ENCODE measurements around the gene CDKL5. TPM values are rescaled to one million over a fixed set of nuclear protein-coding genes. Genes with fewer than 3 reads are reported as not detected.

Gene CDKL5
- total RNA-seq, 2 experiments from 2014 or later: 2.2 to 2.4 TPM

DNA sequence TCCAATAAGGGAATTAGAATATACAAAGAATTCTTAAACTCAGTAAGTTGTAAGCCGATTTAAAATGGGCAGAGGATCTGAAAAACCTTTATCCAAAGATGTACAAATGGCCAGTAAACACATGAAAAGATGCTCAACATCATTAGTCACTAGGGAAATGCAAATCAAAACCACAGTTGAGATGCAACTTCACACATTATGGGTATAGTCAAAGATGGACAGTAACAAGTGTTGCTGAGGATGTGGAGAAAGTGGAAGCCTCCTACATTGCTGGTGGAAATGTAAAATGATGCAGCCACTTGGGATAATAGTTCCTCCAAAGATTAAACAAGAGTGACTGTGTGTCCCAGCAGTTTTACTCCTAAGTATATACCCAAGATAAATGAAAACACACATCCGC, 213.9 kb downstream of the CDKL5 start:
- Histone ChIP-seq H3K9me3 (ENCODE audit: control insufficient read depth in 1 of 2, insufficient read depth in 1 of 2, low read length in 2 of 2) (no peaks in the 10 kb centered on the region), H3K4me3 (ENCODE audit: low read length) (no peak overlapping the region), H3K27ac (ENCODE audit: low read depth in 1 of 2, low read length in 2 of 2) (no peak overlapping the region), H3K27me3 (ENCODE audit: control insufficient read depth in 1 of 2, insufficient read depth in 2 of 2, low read length in 2 of 2) (no peaks in the 10 kb centered on the region), H3K4me1 (ENCODE audit: insufficient read depth, low read length) (no peaks in the 10 kb centered on the region), H3K36me3 (ENCODE audit: insufficient read depth, low read length) (no peaks in the 10 kb centered on the region)
- ChIA-PET CTCF (no interaction called here), POLR2A (no interaction called here)
- TF ChIP-seq, protein P1, sequence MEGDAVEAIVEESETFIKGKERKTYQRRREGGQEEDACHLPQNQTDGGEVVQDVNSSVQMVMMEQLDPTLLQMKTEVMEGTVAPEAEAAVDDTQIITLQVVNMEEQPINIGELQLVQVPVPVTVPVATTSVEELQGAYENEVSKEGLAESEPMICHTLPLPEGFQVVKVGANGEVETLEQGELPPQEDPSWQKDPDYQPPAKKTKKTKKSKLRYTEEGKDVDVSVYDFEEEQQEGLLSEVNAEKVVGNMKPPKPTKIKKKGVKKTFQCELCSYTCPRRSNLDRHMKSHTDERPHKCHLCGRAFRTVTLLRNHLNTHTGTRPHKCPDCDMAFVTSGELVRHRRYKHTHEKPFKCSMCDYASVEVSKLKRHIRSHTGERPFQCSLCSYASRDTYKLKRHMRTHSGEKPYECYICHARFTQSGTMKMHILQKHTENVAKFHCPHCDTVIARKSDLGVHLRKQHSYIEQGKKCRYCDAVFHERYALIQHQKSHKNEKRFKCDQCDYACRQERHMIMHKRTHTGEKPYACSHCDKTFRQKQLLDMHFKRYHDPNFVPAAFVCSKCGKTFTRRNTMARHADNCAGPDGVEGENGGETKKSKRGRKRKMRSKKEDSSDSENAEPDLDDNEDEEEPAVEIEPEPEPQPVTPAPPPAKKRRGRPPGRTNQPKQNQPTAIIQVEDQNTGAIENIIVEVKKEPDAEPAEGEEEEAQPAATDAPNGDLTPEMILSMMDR (IDR thresholded peaks at IDR 0.05): no peak
- ATAC-seq (ENCODE audit: poor library complexity): no peak
- DNase-seq: no peak
- no peak overlapping the region for H3K4me3 Mint-ChIP-seq
- H3K27ac Mint-ChIP-seq: no peak overlapping the region
- intact Hi-C loops (cut with DNase I, micrococcal nuclease): no loop called here
- no peaks in the 10 kb centered on the region for H3K36me3 Mint-ChIP-seq (ENCODE audit: low read depth)
- H3K9me3 Mint-ChIP-seq: no peaks in the 10 kb centered on the region
- H3K4me1 Mint-ChIP-seq (ENCODE audit: low read depth): no peaks in the 10 kb centered on the region
- no peaks in the 10 kb centered on the region for H3K27me3 Mint-ChIP-seq

DNA sequence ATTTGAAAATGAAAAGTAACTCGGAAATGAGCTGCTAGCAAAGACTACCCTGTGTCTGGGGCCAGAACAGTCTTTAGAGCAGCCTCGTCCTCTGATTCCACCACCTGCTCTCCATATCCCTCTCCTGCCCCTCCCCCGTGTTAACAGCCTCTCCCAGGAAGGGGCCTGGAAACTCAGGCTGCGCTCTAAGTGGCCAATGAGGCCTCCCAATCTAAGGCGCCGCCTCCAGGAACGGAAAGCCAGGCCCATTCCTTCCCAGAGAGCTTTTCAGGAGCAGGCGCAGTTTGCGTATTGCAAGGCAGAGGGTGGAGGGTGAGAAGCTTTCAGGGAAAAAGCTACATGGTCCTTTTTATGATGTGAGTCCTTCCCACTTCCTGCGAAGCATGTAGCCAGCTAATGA, 215.3 kb downstream of the CDKL5 start:
- Histone ChIP-seq H3K4me1 (ENCODE audit: insufficient read depth, low read length) (no peaks in the 10 kb centered on the region), H3K9me3 (ENCODE audit: control insufficient read depth in 1 of 2, insufficient read depth in 1 of 2, low read length in 2 of 2) (no peaks in the 10 kb centered on the region), H3K27me3 (ENCODE audit: control insufficient read depth in 1 of 2, insufficient read depth in 2 of 2, low read length in 2 of 2) (no peaks in the 10 kb centered on the region), H3K36me3 (ENCODE audit: insufficient read depth, low read length) (no peaks in the 10 kb centered on the region), H3K4me3 (ENCODE audit: low read length) (no peak overlapping the region), H3K27ac (ENCODE audit: low read depth in 1 of 2, low read length in 2 of 2) (no peak overlapping the region)
- H3K4me3 Mint-ChIP-seq: no peak overlapping the region
- ATAC-seq (ENCODE audit: poor library complexity): no peak
- POLR2A ChIA-PET: no interaction called here
- H3K27ac Mint-ChIP-seq: no peak overlapping the region
- H3K4me1 Mint-ChIP-seq (ENCODE audit: low read depth): no peaks in the 10 kb centered on the region
- no peak for DNase-seq
- no peaks in the 10 kb centered on the region for H3K36me3 Mint-ChIP-seq (ENCODE audit: low read depth)
- no peaks in the 10 kb centered on the region for H3K9me3 Mint-ChIP-seq
- TF ChIP-seq, protein P1 (IDR thresholded peaks at IDR 0.05): no peak
- intact Hi-C loops (cut with DNase I, micrococcal nuclease): no loop called here
- CTCF ChIA-PET: no interaction called here
- no peaks in the 10 kb centered on the region for H3K27me3 Mint-ChIP-seq

DNA sequence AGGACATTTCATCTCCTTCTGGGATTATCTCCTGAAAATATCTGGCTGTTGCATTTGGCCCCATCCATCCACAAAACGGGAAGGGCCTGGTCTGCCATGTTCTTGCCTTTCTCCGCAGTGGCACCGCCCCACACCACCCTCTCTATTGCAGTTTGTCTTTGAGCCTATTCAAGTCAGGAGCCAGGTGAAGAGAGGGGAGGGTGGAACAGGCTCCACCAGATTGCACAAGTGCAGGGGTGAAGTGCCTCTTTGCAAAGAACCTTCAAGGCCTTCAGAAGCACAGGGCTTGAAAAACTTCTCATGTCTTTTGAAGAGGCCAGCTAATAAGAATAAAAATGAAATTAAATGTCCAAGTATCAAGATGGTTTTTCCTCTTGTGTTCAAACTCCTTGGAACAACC, 217.8 kb downstream of the CDKL5 start:
- DNase-seq (no peak), ATAC-seq (ENCODE audit: poor library complexity) (no peak)
- Histone ChIP-seq H3K4me3 (ENCODE audit: low read length) (no peak overlapping the region), H3K9me3 (ENCODE audit: control insufficient read depth in 1 of 2, insufficient read depth in 1 of 2, low read length in 2 of 2) (no peaks in the 10 kb centered on the region), H3K36me3 (ENCODE audit: insufficient read depth, low read length) (no peaks in the 10 kb centered on the region), H3K27ac (ENCODE audit: low read depth in 1 of 2, low read length in 2 of 2) (no peak overlapping the region), H3K27me3 (ENCODE audit: control insufficient read depth in 1 of 2, insufficient read depth in 2 of 2, low read length in 2 of 2) (no peaks in the 10 kb centered on the region), H3K4me1 (ENCODE audit: insufficient read depth, low read length) (no peaks in the 10 kb centered on the region)
- no peak overlapping the region for H3K27ac Mint-ChIP-seq
- ChIA-PET POLR2A (no interaction called here), CTCF (no interaction called here)
- no peaks in the 10 kb centered on the region for H3K9me3 Mint-ChIP-seq
- no peaks in the 10 kb centered on the region for H3K27me3 Mint-ChIP-seq
- no peaks in the 10 kb centered on the region for H3K36me3 Mint-ChIP-seq (ENCODE audit: low read depth)
- intact Hi-C loops (cut with DNase I, micrococcal nuclease): no loop called here
- H3K4me1 Mint-ChIP-seq (ENCODE audit: low read depth): no peaks in the 10 kb centered on the region
- TF ChIP-seq, protein P1 (IDR thresholded peaks at IDR 0.05): no peak
- H3K4me3 Mint-ChIP-seq: no peak overlapping the region
